ENCODE data around the gene FUZ.

The FUZ gene

GRCh38 chr19:49812997-49813861 lies at the start of gene FUZ:
Gene FUZ, minus strand, starts transcription at chr19:49813292. Its CDS starts 186 bp downstream, at chr19:49813106.
- DNase-seq = peak; percentile 97

GRCh38 chr19:49862391-49863253 lies 49.5 kb upstream of the FUZ start:
- DNase-seq = no peak

- DNase-seq = no peak
These were observed 48.7 kb upstream of the FUZ start for GRCh38 chr19:49861541-49862378.

- DNase-seq = no peak
These were observed 48.0 kb upstream of the FUZ start for GRCh38 chr19:49861107-49861506.

GRCh38 chr19:49860336-49861102 lies 47.4 kb upstream of the FUZ start:
- DNase-seq = no peak

- no peak for DNase-seq
These were observed 46.7 kb upstream of the FUZ start for GRCh38 chr19:49859682-49860335.

GRCh38 chr19:49858088-49858985 lies 45.2 kb upstream of the FUZ start:
- no peak for DNase-seq

- no peak for DNase-seq
These were observed 44.7 kb upstream of the FUZ start for GRCh38 chr19:49857838-49858087.

- no peak for DNase-seq
These were observed 44.2 kb upstream of the FUZ start for GRCh38 chr19:49857061-49857837.

GRCh38 chr19:49856574-49857021 lies 43.5 kb upstream of the FUZ start:
- DNase-seq = no peak

GRCh38 chr19:49855676-49856573 lies 42.8 kb upstream of the FUZ start:
- DNase-seq = no peak

GRCh38 chr19:49855277-49855675 lies 42.2 kb upstream of the FUZ start:
- DNase-seq = no peak

GRCh38 chr19:49854378-49855263 lies 41.5 kb upstream of the FUZ start:
- no peak for DNase-seq

- DNase-seq = no peak
These were observed 40.8 kb upstream of the FUZ start for GRCh38 chr19:49853852-49854377.

GRCh38 chr19:49852631-49853126 lies 39.6 kb upstream of the FUZ start:
- DNase-seq = no peak

- no peak for DNase-seq
These were observed 38.6 kb upstream of the FUZ start for GRCh38 chr19:49851456-49852259.

Measured in NCI-H226 (cell line).